AG08396 (cell line): ENCODE data around the gene ANKRD28.

Experiments
- DNase-seq: peaks from one replicate; pipeline ENCODE4 v3.0.0; 2012; ENCODE audit warnings: low spot score, mixed read lengths

The ANKRD28 gene

DNA sequence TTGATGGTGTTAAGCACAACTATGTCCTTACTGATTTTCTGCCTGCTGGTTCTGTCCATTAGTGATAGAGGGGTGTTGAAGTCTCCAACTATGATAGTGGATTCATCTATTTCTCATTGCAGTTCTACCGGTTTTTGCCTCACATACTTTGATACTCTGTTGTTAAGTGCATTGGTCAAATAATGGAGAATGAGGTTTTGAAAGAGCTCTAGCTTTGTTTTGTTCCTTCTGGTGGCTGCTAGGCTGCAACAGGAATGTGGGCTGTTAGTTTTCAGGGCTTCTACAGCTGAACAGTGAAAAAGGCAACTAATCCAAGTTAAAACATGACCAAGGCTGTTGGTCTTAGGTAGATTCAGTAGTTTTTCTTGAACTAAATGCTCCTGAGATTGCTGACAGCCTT lies 133.6 kb downstream of the ANKRD28 start:
- DNase-seq, result no peak

DNA sequence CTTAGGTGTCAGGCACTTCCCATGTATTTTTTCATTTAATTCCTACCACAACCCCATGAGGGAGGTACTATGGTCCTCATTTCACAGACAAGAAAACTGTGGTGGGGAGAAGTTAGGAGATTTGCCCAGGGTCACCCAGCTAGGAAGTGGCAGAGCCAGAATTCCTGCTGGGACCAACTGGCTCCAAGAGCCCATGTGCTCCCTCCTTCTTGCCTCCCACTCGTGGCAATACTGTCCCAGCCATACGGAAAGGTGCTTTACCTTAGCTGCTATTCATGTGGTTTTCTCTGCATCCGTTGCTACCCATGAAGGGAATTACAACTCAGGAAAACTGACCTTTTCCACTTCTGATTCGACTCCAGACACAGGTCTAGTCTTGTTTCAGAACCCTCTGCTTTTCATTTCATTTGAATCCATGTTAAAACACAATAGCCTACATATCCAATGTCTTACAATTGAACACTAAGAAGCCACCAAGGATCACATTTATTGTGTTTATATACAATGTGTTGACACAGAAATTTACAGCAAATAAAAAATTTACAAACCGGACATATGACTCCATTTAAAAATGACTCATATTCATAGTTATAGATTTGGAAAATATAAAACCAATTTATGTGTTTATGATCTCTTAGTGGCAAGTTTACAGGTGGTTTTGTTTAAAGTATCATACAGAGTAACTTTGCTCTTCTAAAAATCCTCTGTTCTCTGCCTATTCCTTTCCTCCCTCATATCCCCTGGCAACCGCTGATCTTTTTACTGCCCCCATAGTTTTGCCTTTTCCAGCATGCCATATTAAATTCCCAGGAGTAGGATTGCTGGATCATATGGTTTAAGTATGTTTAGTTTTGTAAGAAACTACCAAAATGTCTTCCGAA lies 137.5 kb downstream of the ANKRD28 start:
- no peak for DNase-seq

DNA sequence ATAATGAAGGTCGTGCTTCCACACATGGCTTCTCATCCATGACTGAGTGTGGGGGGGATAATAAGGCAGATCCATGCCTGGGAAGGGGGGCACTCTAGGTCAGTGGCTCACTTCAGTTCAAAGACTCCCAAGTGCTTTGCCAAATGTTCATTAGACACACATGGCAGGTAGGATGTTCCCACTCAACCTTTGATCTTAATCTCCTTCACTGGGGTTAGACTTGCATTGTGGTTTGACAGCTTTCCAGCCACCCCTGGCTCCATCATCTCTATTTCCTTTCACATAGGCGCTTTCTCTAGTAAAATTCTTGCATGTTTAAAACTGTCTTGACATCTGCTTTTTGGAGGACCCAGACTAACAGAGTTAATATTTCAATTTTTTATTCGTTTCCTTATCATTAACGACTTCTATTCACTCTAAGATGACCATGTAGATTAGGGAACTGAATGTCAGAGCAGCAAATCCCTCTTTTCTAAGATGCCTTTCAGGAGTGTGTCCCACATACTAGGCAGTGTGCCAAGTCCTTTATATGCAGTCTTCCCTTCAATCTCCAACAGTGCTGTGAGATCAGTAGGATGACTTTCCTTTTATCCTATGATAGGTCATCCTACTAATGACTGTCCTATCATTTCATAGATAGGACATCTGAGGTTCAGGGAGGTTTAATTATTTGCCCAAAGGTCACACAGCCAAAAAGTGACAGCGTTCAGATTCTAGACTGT lies 138.4 kb downstream of the ANKRD28 start:
- no peak for DNase-seq

DNA sequence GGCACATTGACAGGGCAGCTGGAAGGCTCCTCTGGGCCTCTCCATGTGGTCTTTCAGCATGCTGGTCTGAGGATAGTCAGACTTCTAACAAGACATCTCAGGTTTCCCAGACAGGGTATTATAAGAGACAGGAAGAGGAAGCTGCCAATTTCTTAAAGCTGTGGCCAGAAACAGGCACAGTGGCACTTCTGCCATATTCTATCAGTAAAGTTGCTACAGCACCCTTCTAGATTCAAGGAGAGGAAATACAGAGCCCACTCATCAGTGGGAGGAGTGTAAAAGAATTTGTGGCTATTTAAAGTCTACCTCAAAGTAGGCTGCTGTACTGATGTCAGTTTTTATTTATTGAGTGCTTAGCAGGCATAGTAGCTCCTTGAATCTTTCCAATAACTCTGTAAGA lies 140.8 kb downstream of the ANKRD28 start:
- DNase-seq, result no peak

DNA sequence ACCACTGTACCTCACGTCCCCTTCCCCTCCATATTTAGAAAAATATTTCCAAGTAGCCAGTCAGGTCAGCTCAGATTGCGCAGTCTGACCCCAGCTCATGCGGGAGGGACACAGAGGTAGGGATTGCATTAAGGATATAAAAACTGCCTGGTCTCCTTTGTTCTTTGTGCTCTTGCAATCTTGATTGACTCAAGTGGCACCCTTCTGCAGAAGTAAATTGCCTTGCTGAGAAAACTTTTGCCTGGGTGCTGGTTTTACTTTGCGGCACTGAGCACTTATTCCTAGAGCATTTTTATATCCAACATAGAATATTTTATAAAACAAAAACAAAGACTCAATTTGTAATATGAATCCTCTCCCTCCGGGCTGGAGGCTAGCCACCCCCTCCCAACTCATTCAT lies 141.4 kb downstream of the ANKRD28 start:
- DNase-seq, result no peak

DNA sequence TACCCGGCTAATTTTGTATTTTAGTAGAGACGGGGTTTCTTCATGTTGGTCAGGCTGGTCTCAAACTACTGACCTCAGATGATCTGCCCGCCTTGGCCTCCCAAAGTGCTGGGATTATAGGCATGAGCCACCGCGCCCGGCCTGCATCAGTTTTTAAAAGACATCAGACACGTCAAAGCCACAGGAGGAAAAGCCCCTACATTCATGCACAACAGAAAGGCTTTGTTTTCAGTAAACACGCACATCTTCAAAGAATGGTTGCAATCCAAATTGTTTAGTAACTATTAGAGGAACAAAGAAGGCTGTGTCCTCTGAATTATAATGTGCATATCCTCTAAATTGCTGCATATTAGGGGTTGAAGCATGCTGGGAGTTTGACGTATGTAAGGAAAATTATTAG lies 142.9 kb downstream of the ANKRD28 start:
- no peak for DNase-seq

DNA sequence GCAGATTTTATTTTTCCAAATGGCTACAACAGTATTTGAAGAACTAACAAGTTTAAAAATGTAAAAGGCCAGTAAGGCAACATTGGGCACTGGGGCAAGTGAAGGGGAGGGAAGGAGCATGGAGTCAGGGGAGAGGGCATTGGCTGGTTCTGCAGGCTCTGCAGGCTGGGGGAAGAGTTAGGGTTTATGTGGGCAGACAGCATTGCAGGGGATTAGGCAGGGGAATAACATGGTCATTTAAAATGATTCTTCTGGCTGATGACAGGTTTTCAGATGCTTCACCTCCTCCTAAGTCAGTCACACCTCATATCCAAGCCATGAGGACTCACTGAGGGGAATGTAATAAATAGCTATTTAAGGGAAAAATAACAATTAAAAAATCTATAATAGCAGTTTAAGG lies 143.7 kb downstream of the ANKRD28 start:
- no peak for DNase-seq

DNA sequence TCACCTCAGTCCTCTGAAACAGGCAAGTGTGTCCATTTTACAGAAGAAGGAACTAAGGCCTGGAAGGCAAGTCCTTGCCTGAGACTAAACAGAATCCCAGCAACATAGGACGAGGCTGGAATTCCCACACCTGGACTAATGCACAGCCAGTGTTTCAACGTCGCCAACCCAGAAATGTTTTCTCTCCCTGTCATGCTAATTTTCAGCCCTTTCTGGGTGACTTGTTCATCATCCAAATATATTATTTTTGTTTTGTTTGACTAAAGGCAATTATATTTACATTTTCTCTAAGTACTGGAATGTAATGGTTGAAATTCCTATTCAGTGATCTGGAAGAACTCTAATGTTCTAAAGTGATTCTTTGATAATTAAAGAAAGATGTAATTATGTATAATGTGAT lies 144.5 kb downstream of the ANKRD28 start:
- DNase-seq, result no peak

DNA sequence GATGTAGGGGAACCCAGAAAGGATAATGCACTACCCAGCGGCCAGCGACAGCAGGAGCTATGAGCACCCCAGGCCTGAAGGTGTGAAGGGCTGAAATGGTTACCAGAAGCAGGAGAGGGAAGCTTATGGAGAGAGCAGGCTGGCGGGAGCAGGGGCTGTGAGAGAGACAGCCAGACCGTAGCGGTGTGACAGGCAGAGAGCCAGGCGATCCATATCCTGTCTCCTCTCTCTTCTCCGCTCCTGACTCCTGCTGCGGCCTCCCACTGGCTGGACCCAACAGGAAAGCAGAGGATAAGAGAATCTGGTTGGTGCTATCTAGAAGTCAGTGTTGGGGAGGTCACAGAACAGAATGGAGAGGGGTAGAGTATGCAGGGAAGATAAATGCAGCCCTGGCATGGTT lies 146.4 kb downstream of the ANKRD28 start:
- DNase-seq, result no peak

DNA sequence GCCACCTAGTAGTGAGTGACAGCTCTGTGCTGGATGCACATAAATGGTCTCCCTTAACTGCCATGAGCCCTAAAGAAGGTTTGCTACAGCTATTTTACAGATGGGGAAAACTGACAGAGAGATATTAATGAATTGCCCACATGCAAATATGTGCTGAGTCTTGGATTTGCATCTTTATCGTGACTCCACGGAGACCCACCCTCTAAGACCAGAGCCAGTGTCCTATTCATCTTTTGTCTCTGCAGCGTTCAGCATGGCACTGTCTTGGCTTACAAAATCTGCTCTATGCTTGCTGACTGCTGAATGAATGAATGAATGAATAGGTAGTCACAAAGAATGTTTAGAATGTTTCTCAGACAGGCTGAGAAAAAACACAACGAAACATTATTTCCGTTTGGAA lies 147.9 kb downstream of the ANKRD28 start:
- DNase-seq, result no peak

DNA sequence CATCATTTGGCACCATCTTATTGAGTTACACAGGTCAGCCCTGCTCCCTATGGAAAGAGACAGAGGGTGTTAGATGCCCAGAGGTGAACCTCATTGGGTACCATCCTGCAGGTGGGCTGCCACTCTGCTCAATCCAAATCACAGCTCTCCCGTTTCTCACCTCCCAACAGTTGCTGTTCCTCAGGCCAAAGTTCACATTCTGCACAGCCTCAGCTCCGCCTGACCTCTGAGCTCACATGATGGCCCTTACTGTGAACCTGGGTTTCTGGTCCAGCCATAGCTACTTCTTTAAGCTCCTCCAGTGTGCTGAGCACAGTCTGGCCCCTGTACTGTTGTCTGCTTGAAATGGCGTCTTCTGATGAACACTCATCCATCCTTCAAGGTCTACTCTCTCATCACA lies 148.4 kb downstream of the ANKRD28 start:
- DNase-seq, result no peak

DNA sequence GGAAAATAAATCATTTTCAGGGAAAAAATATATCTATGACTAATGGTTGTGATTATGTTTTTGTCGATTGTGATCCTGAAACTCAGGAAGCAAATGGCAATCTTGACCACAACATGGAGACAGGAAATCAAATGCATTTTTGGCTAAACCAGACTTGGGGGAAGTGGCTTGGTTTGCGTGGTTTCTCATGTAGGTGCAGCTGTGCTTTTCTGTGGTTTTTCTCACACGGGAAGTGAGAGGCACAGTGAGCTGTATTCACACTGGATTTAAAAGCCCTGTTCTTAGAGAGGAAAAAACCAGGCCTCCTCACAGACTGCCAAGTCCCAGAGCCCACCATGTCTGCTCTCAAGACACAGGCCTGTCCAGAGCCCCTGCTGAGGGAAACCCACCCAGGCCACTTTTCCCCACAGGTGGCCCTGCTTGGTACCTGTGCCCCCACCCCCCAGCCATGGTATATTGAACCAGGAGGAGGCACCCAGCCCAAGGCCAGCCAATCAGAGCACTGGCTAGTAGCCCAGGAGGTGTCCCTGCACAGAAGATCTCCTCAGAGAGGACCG lies 150.1 kb downstream of the ANKRD28 start:
- peak; percentile 37 for DNase-seq

DNA sequence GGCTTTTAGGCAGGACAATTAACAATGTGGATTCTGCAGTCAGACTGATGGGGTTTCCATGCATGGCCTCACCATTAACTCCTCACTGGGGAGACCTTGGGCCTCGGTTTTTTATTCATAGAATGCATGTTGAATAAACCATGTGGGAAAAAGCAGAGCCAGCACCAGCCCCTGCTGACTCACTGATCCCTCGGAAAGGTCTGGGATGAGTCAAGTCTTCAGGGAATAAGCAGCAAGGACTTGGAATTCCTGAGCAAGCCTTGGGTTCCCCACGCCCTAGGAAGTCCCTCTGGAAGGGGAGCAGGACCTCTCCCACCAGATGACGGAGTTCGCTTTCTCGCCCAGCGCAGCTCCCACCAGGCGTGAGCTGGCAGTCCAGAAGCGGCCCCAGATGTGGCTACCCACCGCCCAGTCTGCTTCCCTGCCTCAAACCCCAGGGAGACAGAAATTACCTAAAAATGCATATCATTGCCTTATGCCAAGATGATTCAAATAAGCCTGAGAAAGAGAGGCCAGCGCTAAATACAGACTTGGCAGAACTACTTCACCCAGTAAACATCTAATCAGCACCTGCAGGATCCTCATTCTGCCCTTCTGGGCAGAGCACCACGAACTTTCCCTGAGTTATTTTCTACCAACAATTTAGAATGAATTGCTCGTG lies 150.8 kb downstream of the ANKRD28 start:
- peak; percentile 77 for DNase-seq

DNA sequence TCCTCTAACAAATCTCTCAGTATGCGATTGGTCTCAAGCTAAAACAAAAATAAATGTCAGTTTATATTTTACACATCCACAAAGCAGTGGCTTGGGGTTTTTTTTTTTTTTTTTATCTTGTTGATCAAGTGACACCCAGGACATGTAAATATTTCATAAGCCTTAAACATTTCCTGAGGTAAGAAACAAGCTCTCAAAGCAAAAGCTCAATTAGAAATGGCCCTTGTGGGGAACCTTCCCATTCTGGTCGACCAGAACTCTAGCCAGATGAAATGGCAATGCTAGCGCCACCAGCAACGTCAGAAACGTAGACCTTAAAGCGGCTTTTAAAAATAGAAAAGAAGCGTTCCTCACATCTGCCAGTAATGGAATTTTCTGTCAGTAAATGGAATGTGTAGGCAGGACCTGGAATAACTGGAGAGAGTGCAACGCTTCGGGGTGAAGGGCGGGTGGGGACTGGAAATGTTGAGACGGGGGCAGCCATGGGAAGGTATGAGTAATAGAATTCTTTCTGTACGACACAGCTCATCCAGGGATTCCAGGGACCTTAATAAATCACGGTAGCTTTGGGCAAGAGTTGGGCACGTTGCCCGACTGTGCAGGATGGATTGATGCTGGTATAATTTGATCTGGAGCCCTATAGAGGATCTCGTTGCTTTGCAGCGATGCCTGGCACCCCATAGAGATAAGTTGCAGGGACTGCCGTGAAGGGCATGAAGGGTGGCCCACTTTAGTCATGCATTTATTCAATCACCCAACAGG lies 151.9 kb downstream of the ANKRD28 start:
- peak; percentile 49 for DNase-seq

DNA sequence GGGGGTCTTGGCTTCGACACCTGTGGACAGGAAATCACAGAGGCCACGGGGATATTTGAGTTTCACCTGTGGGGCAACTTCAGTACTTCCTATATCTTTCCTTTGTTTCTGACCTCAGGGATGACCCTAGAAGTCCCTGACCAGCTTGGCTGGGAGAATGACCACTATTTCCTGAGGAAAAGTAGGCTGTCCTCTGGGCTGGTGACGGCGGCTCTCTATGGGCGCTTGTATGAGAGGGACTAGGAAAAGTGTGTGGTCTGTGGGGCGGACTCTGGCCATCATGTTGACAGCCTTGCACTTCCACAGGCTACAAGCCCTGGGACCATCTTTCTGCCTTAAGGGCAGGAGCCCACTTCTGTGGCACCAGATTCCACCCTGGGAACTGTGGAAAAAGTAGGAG lies 152.5 kb downstream of the ANKRD28 start:
- no peak for DNase-seq

DNA sequence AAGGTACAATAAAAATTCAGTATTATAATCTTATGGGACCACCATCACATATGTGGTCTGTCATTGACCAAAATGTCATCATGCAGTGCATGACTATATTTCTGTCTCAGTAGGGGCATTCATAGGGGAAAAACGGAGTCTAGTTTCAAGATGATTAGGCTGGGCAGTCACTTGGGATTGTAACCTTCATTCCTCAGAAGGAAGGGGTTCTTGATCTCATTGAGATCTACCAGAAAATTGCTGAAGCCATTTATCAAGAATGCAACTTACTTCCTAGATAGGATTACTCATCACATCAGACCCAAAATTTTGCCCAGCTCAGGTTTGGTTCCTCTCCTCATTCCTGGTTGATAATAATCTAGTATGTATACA lies 158.9 kb downstream of the ANKRD28 start:
- DNase-seq, result no peak

DNA sequence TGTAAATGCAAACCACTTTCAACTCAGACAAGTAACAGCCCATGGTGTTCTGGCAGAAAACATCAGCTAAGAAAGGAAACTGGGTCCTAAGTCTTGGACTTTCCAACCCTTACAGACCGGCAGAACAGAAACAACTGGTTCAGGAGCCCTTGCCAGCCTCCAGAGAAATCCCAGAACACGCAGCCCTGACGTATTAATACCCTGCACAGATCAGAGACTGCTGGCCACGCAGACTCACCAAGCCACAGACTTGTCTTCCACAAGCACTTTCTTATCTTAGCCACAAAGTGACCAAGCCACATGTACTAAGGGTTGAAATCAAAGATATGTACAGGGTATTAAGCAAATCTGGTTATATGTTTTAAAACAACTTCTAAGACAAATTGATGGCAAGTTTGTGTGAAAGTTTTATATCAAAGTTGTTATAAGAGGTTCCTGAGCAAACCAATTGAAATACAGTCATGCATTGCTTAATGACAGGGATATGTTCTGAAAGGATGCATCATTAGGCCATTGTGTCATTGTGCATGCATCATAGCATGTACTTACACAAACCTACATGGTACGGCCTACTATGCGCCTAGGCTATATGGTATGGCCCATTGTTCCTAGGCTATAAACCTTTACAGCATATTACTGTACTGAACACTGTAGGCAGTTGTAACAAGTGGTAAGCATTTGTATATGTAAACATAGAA lies 159.4 kb downstream of the ANKRD28 start:
- DNase-seq, result no peak

DNA sequence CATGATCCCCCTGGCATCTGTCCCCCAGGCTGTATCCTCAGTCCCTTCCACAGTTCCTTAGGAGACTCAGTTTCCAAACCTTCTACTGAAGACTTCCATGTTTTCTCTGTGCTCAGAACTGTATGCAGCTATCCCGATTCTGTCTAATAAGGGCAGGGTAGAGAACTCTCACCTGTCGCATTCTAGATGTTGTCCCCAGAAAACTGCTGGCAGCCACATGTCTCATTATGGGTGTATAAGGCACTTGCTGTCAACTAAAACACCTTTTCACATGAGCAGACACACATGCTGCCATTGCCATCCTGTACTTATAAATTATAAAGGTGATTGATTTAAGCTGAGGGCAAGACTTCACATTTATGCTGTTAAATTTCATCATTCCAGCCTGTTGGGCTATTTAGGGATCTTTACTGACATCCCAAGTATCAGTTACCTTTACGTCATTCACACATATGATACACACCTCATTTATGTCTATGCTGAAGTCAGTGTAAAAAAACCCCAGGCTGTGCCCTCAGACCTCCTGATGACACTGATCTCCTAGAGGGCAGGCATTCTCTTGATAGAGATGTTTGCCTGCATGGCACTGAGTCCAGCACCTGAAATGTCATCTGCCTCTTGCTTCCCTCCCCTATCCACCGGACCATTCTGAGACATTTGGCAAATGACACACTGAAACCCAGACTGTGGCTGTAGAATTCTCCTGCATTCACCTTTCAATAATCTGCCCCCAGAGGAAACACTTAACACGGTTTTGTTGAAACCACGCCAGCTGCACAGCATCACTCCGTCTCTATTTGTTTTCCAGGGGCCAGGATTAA lies 160.4 kb downstream of the ANKRD28 start:
- DNase-seq, result no peak

DNA sequence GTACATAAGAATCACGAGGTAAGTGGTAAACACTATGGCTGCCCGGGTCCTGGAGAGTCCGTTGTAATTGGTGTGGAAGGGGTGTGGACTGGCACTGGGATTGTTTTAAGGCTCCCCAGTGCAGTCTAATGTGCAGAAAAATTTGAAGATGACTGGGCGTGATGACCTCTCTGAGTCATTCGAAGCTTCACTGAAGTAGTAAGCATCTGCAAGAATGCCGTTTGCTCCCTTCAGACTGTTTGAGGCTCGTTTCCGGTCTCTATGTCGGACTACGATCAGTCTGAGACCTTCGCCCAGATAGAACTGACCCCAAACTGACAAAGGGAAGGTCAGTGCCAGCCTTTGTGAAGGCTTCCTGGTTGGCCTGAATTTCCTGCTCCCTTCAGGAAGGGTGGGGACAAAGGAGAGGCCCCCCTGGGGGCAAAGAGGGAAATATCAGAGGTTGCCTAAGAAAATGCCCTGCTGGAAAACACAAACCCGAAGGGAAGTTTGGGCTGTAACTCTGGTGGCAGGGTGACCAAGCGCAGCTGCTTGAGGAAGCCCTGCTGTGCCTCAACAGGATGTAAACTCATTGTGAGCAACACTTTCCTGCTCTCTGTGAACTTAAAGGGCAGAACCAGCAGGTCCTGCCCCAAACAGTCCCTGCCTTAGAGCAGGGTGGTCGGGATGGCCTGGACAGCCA lies 161.6 kb downstream of the ANKRD28 start:
- DNase-seq, result peak; percentile 48

DNA sequence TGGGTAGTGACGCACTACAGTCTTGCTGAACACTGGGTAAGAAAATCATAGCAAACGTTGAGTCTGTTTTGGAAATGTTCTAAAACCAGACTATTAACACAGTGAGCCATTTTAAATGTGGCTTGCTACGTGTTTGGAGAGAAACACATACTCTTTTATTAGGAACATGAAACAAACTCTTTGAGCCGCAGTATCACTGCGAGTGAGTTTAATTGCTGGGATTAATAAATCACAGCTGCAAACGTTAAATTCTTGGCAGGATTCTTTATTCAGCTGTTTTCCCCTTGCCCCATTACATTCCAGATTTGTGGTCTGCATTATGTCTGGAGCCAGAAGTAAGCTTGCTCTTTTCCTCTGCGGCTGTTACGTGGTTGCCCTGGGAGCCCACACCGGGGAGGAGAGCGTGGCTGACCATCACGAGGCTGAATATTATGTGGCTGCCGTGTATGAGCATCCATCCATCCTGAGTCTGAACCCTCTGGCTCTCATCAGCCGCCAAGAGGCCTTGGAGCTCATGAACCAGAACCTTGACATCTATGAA lies 162.6 kb downstream of the ANKRD28 start:
- peak; percentile 18 for DNase-seq
